K562 (cell line): Measurements from ENCODE around the gene TTBK1. TPM values are rescaled to one million over a fixed set of nuclear protein-coding genes. Genes with fewer than 3 reads are reported as not detected.

Source experiments
- ASH1L ChIP-seq: fragments of 450-650 bp; IDR thresholded peaks from 2 replicates; pipeline ENCODE4 v1.6.1; 2018; ENCODE audit warnings: borderline replicate concordance, mild to moderate bottlenecking, low read depth; ENCODE audit not compliant: partially characterized antibody
- CREM ChIP-seq: IDR thresholded peaks from 2 replicates; pipeline ENCODE4 v1.6.1; 2014; ENCODE audit warnings: antibody characterized with exemption, low read depth
- E2F1 ChIP-seq: sonication (generic); formaldehyde crosslinking; IDR thresholded peaks from 2 replicates; pipeline ENCODE4 v1.8.1; 2023; ENCODE audit warnings: mild to moderate bottlenecking, missing genetic modification reagents, moderate library complexity
- EGR1 ChIP-seq: fragments of 450-650 bp; conservative IDR thresholded peaks from 2 replicates; pipeline ENCODE4 v1.6.1; 2017; ENCODE audit warnings: mild to moderate bottlenecking
- JUN ChIP-seq, 2 experiments: sonication (generic) in 1 of 2; formaldehyde crosslinking in 1 of 2; IDR thresholded peaks; 2 replicates each; pipeline versions ENCODE4 v1.6.1 to v1.8.0; 2012 to 2022; ENCODE audit warnings: borderline replicate concordance in 2 of 2, mild to moderate bottlenecking in 2 of 2, improper control_type of control experiment in 1 of 2, low read depth in 1 of 2, low read length in 1 of 2, missing genetic modification reagents in 1 of 2
- MEF2D ChIP-seq: conservative IDR thresholded peaks from 2 replicates; pipeline ENCODE4 v1.6.1; 2016; ENCODE audit warnings: low read depth, missing genetic modification characterization, missing compliant biosample characterization
- PYGO2 ChIP-seq: fragments of 450-650 bp; IDR thresholded peaks from 2 replicates; pipeline ENCODE4 v1.6.1; 2016; ENCODE audit warnings: mild to moderate bottlenecking, missing genetic modification characterization, moderate library complexity, missing compliant biosample characterization
- SAFB2 ChIP-seq: fragments of 200-400 bp; formaldehyde crosslinking; IDR thresholded peaks from 2 replicates; pipeline ENCODE4 v1.6.1; 2018; ENCODE audit warnings: borderline replicate concordance, low read length, low read depth, moderate library complexity; ENCODE audit not compliant: severe bottlenecking
- SOX6 ChIP-seq: fragments of 450-650 bp; IDR thresholded peaks from 2 replicates; pipeline ENCODE4 v1.6.1; 2014; ENCODE audit warnings: mild to moderate bottlenecking
- STAG1 ChIP-seq: sonication (generic); formaldehyde crosslinking; IDR thresholded peaks from 2 replicates; pipeline ENCODE4 v1.5.0; 2020; ENCODE audit warnings: missing genetic modification reagents, borderline replicate concordance
- ZBTB11 ChIP-seq, 3 experiments: fragments of 200-800 bp in 1 of 3; fragments of 250-450 bp in 1 of 3; fragments of 450-650 bp in 1 of 3; sonication (Bioruptor Pico) in 1 of 3; sonication (Bioruptor generic) in 1 of 3; formaldehyde crosslinking in 1 of 3; IDR thresholded peaks; 2 replicates each; pipeline versions ENCODE4 v1.6.1 to v1.8.0; 2016 to 2022; ENCODE audit warnings: mild to moderate bottlenecking in 2 of 3, missing genetic modification characterization in 2 of 3, missing compliant biosample characterization in 1 of 3, moderate library complexity in 1 of 3
- ZFP30 ChIP-seq: fragments of 250-450 bp; sonication (Bioruptor Pico); IDR thresholded peaks from 2 replicates; pipeline ENCODE4 v1.8.0; 2022; ENCODE audit warnings: moderate library complexity, mild to moderate bottlenecking, inconsistent platforms, borderline replicate concordance
- ZNF224 ChIP-seq: sonication (generic); formaldehyde crosslinking; IDR thresholded peaks from 2 replicates; pipeline ENCODE4 v1.8.0; 2022; ENCODE audit warnings: mild to moderate bottlenecking, missing genetic modification reagents
- ZNF232 ChIP-seq: sonication (generic); formaldehyde crosslinking; IDR thresholded peaks from 2 replicates; pipeline ENCODE4 v1.8.0; 2022; ENCODE audit warnings: mild to moderate bottlenecking, missing genetic modification reagents
- ZNF253 ChIP-seq: fragments of 250-450 bp; sonication (Bioruptor Pico); conservative IDR thresholded peaks from 2 replicates; pipeline ENCODE4 v1.6.1; 2021; ENCODE audit warnings: mild to moderate bottlenecking
- ZNF311 ChIP-seq: fragments of 250-450 bp; sonication (Bioruptor Pico); IDR thresholded peaks from 2 replicates; pipeline ENCODE4 v1.4.0; 2020; ENCODE audit warnings: mild to moderate bottlenecking, moderate library complexity
- ZNF76 ChIP-seq: fragments of 250-450 bp; sonication (Bioruptor Pico); IDR thresholded peaks from 2 replicates; pipeline ENCODE4 v1.4.0; 2020; ENCODE audit warnings: mild to moderate bottlenecking, moderate library complexity, borderline replicate concordance
- polyA plus RNA-seq, 8 experiments: library from polyadenylated mRNA; depleted of rRNA in 4 of 8; stranded (reverse) in 5 of 8; unstranded in 3 of 8; fragments of >200 nt; fragmentation: Nextera tagmentation in 2 of 8; fragmentation: Illumina TruSeq in 1 of 8; extraction: Ambion mirVana in 2 of 8; extraction: Trizol in 1 of 8; gene quantifications; 2 replicates each; pipeline versions ENCODE4 v1.2.1 to v1.2.3, GENCODE V29; 2011 to 2014; ENCODE audit warnings: inconsistent platforms in 1 of 8, missing spikeins in 1 of 8
- total RNA-seq, 7 experiments: library from RNA; depleted of rRNA in 6 of 7; stranded (reverse); fragments of >200 nt in 6 of 7; fragmentation: Illumina TruSeq in 2 of 7; extraction: Trizol in 2 of 7; gene quantifications; 2 replicates each; pipeline versions ENCODE4 v1.2.1 to v1.2.3, GENCODE V29; 2011 to 2021; ENCODE audit warnings: low replicate concordance in 1 of 7
- TF ChIP-seq, protein P1 (sequence below): fragments of 450-650 bp; formaldehyde crosslinking; IDR thresholded peaks from 2 replicates; pipeline ENCODE4 v1.4.0; 2022; ENCODE audit warnings: mild to moderate bottlenecking, moderate library complexity

The TTBK1 gene
- total and polyA plus RNA-seq, 9 of the 15 experiments (the other 6 are each of a cell fraction or from before 2014, with no cell fraction given) = not detected

DNA sequence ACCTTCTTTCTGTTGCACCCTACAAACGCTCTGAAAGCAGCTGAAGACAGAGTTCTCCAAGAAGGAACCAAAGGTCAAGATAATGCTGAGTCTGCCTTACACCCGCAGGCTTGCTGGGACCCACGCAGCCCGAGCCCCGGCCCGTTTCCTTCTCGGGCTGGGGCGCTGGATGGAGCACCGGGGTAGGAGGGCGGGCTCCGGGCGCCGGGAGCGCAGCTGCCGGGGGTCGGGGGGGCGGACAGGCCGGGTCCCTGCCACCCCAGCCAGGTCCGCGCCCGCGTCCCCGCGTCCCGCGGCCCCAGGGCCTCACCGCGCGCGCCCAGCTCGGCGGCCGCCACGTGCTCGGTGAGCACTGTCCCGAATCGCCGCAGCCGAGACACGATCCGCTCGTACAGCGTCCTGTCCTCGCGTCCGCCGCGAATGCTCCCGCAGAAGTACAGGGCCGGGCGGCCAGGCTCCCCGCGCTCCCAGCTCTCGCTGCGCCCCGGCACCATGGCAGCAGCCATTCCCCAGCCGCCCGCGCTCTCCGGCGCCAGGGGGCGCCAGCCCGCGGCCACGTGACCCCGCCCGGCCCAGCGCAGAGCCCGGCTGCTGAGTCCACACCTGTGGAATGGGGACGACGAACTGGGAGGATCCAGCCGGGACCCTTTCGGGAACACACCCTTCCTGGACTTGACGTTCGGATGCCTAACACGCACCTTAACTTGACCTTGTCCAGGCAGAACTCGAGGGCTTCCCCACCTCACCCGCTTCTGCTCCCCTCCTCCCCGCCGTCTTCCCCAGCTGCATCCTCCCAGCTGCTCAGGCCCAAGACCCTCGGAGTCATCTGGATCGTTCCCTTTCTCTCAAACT, 14.1 kb upstream of the TTBK1 start, which contains the start of gene DNPH1 (continued):
- TF ChIP-seq ZBTB11 (CRISPR knock-in tag; IDR thresholded peaks at IDR 0.05) (peak in 1 of 3 experiments; percentile 79; a peak in 2 of 6 replicates), CREM (peak; percentile 44), EGR1 (0 out of 2 replicates have a peak, but pooled peaks have one; percentile 5), E2F1 (CRISPR knock-in tag) (peak; percentile 85), ZFP30 (CRISPR knock-in tag) (no peak), ASH1L (no peak), ZNF76 (no peak), STAG1 (CRISPR knock-in tag) (peak; percentile 56; the same call in 1 of the 2 replicates), MEF2D (tag) (no peak), ZNF232 (CRISPR knock-in tag) (peak; percentile 61; the same call in 1 of the 2 replicates), SAFB2 (no peak), ZNF311 (CRISPR knock-in tag) (no peak), SOX6 (peak; percentile 74), ZNF253 (CRISPR knock-in tag) (no peak), ZNF224 (no peak), PYGO2 (tag) (no peak), JUN (IDR thresholded peaks at IDR 0.05; ENCODE audit: borderline replicate concordance, low read depth, low read length) (peak; percentile 66; the same call in 1 of the 2 replicates), JUN (CRISPR knock-in tag; IDR thresholded peaks at IDR 0.05; ENCODE audit: borderline replicate concordance) (no peak)
- TF ChIP-seq, protein P1, sequence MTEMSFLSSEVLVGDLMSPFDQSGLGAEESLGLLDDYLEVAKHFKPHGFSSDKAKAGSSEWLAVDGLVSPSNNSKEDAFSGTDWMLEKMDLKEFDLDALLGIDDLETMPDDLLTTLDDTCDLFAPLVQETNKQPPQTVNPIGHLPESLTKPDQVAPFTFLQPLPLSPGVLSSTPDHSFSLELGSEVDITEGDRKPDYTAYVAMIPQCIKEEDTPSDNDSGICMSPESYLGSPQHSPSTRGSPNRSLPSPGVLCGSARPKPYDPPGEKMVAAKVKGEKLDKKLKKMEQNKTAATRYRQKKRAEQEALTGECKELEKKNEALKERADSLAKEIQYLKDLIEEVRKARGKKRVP (CRISPR knock-in tag) = no peak; the same call in 1 of the 2 replicates
